Activated CD4-positive, alpha-beta T cell treated with anti-CD3 and anti-CD28 coated beads, Interleukin-2, Interleukin-4, amounts not matched to agents 100 ng/mL and 50 ng/mL, durations not matched to agents 16 hours and 8 hours (primary cell): ENCODE measurements around the gene MT1G.
A peak's percentile ranks its signal among the peaks of the same experiment; 100 is the strongest.
"Not testable (repeated sequence)": the region's sequence is repeated elsewhere in the genome, so short reads cannot be mapped to it uniquely, and the experiment has no call there.

Source experiments
- DNase-seq: peaks from one replicate; pipeline ENCODE4 v3.0.0-alpha.2; 2020; ENCODE audit warnings: low spot score

The MT1G gene

GRCh38 chr16:56665286-56666261 is 2.3 kb downstream of the MT1G start:
- DNase-seq, result not testable (repeated sequence)

GRCh38 chr16:56664506-56664905 is 3.4 kb downstream of the MT1G start:
- no peak for DNase-seq

- no peak for DNase-seq
Observed at GRCh38 chr16:56662357-56663354, 5.2 kb downstream of the MT1G start.

- no peak for DNase-seq
Observed at GRCh38 chr16:56658327-56658875, 9.5 kb downstream of the MT1G start.

- DNase-seq, result peak; percentile 44
Observed at GRCh38 chr16:56657555-56658326, 10.1 kb downstream of the MT1G start, which contains the start of gene MT1F. TSS of gene MT1F (plus strand) at chr16:56657959. CDS start at chr16:56658059, 100 bp downstream.

DNA sequence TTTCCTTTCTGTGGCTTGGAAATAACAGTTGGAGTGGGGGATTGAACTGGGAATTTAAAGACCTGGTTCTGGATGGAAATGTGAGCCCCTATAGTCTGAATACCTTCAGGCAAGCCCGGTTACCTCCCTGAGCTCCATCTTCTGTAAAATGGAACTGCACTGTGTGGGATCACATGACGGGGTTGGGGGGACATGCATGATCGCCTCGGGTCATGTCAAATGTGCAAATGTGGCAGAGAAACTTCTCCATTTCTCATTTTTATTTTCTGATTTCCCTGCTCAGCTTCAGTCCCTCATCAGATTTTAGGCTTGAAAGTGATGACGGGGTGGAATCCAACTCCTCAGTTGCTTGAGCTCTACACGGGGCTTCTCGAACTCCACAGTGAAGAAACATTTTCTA is 14.6 kb downstream of the MT1G start:
- no peak for DNase-seq

- no peak for DNase-seq
Observed at GRCh38 chr16:56652600-56652999, 15.3 kb downstream of the MT1G start.

DNA sequence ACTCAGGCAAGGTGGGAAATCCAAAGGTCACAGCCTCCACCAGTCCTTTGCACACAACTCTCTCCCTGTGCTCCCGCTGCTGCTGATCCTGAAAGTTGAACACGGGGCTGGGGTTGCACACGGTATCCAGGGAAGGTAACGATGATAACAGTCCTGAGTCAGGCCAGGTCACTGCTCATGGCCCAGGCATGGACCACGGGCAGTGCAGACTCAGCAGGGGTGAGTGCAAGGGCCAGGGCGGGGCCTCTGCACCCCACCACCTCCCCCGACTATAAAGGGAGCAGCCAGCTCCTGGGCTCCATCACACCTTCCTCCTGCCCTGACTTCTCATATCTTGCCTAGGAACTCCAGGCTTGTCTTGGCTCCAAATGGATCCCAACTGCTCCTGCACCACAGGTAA is 16.3 kb downstream of the MT1G start, which contains the start of gene MT1B:
Gene MT1B (plus strand): TSS at position 301 of the 400 bp plus-strand sequence. CDS start 68 bp downstream, at position 369.
- DNase-seq, result no peak

DNA sequence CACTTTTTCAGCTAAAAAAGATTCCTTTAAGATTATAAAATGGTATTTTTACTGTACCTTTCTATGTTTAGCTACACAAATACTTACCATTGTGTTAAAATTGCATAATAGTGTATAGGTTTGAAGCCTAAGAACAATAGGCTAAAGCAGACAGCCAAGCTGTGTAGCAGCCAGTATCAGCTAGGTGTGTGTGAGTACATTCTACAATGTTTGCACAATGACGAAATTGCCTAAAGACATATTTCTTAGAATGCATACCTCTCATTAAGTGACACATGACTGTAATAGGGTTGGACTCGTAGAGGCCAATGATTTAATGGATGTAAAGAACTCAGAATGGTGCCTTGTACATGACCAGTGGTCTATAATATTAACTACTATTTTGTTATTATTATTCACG is 18.0 kb downstream of the MT1G start:
- DNase-seq, result no peak

DNA sequence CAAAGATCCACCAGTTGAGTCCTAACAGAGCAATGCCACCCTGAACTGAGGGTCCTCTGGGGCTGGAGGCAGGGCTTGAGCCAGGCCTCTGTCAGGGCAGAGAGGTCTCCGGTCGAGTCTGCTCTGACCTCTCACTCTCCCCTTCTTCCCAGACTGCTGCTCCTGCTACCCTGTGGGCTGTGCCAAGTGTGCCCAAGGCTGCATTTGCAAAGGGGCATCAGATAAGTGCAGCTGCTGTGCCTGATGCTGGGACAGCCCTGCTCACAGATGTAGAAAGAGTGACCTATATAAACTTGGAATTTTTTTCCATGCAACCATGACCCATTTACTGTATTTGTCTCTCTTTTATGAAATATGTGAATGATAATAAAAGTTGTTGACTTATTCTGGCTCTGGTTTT is 18.6 kb downstream of the MT1G start:
- no peak for DNase-seq

GRCh38 chr16:56647641-56648431 is 20.0 kb downstream of the MT1G start:
- DNase-seq, result no peak

DNA sequence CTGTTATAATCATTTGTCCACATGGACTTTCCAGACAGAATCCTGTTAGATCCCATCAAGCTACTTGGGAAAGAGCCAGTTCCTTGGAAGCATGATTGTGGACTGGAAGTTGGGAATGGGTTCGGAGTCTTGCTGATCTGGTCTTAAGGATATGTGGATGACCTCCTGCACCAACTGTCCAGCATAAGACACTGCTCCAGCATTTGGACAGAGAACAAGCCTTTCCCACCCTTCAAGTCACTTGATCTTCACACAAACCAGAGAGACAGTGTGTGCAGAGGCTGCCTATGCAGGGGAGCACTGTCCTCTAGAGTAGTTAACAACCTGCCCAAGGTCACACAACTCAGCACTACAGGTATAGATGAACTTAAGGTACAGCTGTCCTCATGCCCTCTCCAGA is 22.0 kb downstream of the MT1G start:
- no peak for DNase-seq

DNA sequence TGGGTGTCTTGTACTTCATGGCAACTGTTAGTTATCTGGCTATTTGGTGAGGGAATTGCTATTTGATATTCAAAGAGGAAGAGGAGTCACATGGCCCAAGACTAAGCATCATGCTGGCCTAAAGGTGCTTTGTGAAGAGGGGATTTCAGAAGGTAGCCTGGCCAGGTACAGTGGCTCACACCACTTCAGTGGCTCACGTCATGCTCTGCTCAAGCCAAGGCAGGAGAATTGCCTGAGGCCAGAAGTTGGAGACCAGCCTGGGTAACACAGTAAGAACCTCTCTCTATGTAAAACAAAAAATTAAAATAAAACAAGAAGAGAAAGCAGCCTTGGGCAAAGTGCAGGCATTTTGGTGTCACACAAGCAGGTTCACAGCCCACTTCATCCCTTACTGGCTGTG is 22.6 kb downstream of the MT1G start:
- DNase-seq, result no peak

GRCh38 chr16:56643833-56644232 is 24.0 kb downstream of the MT1G start:
- DNase-seq, result no peak

DNA sequence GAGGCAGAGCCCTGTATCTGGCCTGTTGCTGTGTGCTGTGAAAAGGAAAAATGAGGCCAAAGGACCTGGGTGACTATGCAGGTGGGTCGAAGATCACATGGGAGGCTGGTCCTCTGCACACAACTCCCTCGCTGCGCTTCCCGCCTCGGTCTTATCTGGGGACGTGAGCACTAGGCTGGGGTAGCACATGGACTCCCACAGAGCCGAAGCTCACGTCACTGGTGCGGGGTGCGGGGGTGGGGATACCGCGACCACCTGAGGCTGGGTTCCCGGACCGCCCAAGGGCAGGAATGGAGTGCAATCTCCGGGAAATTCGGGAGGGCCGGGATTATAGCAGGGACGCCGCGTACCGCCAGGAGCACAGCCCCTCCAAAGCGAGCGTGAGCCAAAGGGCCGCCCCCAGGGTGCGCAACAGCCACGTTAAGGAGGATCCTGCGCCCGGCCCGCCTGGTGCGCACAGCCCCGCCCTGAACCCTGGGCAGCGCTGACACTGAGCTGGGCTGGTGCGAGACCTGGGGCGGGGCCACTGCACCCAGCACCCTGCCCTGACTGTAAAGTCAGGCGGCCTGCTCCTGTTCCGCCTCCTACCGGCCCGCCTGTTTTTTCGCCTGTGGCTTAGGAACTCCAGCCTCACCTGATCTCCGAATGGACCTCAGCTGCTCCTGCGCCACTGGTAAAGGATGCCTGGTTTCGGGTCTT is 24.6 kb downstream of the MT1G start:
- DNase-seq, result peak; percentile 71

GRCh38 chr16:56641166-56641565 is 26.7 kb downstream of the MT1G start:
- DNase-seq, result no peak

DNA sequence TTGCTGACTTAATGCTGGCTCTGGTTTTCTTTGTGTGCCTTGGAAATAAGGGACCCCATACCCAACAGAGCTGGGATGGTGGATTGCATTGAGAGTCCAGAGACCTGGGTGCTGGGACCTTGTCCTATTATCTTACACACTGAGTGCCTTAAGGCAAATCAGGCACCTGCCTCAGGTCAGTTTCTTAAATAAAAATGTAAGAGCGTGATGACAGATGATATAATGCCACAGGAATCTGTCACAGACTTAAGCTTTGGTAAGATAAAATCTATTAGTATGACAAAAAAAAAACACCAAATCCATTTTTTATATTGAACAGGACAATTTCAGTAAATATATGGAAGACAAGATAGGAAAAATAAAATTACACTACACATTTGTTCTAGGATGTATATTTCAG is 27.8 kb downstream of the MT1G start:
- DNase-seq, result no peak

- DNase-seq, result no peak
Observed at GRCh38 chr16:56639045-56639444, 28.8 kb downstream of the MT1G start.

DNA sequence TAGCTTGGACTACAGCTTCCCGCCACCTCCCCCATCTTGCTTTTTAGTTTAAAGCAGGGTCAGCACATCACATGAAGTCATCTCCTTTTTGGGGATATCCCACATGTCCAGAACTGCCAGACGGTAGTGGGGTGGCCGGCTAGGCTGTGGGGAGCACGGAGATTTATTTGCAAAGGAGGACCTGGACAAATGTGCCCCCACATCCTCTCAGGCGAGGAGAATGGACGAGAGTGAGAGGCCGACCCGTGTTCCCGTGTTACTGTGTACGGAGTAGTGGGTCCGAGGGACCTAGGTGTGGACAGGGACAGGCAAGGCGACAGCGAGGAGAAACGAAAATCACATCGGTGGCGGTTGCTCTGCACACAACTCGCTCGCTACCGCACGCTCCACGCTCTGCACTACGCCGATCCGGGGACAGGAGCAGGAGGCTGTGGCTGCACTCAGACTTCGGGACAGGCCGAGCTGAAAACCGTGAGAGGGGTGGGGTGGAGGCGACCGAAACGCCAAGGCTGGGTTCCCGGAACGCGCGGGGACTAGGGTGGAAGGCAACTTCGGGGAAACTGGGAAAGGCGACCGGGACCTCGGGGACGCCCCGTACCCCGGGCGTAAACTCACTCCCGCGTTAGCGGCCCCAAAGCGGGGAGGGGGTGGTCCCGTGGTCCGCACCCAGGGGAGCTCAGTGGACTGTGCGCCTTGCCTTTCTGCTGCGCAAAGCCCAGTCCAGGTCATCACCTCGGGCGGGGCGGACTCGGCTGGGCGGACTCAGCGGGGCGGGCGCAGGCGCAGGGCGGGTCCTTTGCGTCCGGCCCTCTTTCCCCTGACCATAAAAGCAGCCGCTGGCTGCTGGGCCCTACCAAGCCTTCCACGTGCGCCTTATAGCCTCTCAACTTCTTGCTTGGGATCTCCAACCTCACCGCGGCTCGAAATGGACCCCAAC is 29.8 kb downstream of the MT1G start, which contains the start of gene MT1A:
Gene MT1A (plus strand): TSS at position 853 of the 937 bp plus-strand sequence. CDS start 73 bp downstream, at position 926.
- no peak for DNase-seq
